ENCODE measurements around the gene EPB41L1.

Gene EPB41L1

DNA sequence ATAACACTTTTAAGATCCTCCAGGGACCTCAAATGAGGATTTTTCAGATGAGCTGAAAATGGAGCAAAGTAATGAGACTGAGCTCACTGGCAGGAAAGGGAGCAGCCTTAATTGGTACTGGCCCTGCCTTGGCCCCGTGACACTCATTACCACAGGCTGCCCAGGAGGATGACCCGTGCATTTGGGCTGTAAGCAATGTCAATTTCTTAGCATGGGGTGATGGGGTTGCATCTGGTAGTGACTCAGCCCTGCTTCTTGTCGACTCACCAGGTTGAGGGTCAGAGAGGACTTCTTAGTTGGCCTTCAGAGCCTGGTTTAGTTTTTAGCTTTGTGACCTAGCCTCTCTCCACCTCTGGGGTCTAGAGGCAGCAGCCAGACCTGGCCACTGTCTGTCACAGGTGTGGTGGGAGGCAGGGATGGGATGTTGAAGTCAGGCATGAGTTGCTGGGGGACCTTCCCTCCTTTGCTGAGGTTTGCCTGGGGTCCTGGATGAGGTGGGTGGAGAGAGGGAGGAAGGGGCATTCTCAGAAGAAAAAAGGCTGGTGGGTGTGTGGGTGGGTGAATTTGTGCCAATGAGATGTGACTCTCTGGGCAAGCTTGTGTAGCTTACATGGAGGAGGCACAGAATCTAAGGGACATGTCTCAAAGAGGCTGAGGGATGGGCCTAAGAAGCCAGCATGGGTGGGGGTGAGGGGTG lies 25.9 kb upstream of the EPB41L1 start:
- H3K9ac ChIP-seq: no peak overlapping the region

GRCh38 chr20:36129160-36129543 lies 25.4 kb upstream of the EPB41L1 start:
- Histone ChIP-seq H3K4me1 (no peaks in the 10 kb centered on the region), H3K79me2 (no peaks in the 10 kb centered on the region), H3K27me3 (ENCODE audit: control insufficient read depth, insufficient read depth, low read length) (no peaks in the 10 kb centered on the region), H3K4me2 (ENCODE audit: low read length) (no peak overlapping the region), H3K9me3 (ENCODE audit: control insufficient read depth, low read length) (no peaks in the 10 kb centered on the region), H3K27ac (no peak overlapping the region), H3K9ac (no peak overlapping the region), H3K36me3 (ENCODE audit: control insufficient read depth, insufficient read depth, low read length) (no peaks in the 10 kb centered on the region), H3K4me3 (ENCODE audit: low read depth, low read length) (no peak overlapping the region), H2AFZ (no peak overlapping the region)
- TF ChIP-seq, protein P1, sequence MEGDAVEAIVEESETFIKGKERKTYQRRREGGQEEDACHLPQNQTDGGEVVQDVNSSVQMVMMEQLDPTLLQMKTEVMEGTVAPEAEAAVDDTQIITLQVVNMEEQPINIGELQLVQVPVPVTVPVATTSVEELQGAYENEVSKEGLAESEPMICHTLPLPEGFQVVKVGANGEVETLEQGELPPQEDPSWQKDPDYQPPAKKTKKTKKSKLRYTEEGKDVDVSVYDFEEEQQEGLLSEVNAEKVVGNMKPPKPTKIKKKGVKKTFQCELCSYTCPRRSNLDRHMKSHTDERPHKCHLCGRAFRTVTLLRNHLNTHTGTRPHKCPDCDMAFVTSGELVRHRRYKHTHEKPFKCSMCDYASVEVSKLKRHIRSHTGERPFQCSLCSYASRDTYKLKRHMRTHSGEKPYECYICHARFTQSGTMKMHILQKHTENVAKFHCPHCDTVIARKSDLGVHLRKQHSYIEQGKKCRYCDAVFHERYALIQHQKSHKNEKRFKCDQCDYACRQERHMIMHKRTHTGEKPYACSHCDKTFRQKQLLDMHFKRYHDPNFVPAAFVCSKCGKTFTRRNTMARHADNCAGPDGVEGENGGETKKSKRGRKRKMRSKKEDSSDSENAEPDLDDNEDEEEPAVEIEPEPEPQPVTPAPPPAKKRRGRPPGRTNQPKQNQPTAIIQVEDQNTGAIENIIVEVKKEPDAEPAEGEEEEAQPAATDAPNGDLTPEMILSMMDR (IDR thresholded peaks at IDR 0.05): no peak

More for the DNA sequence above, 25.9 kb upstream of the EPB41L1 start:
- Histone ChIP-seq H3K79me2 (no peaks in the 10 kb centered on the region), H3K4me1 (no peaks in the 10 kb centered on the region), H3K4me3 (ENCODE audit: low read depth, low read length) (no peak overlapping the region), H3K27me3 (ENCODE audit: control insufficient read depth, insufficient read depth, low read length) (no peaks in the 10 kb centered on the region), H3K9me3 (ENCODE audit: control insufficient read depth, low read length) (no peaks in the 10 kb centered on the region), H3K36me3 (ENCODE audit: control insufficient read depth, insufficient read depth, low read length) (no peaks in the 10 kb centered on the region), H3K27ac (no peak overlapping the region), H3K4me2 (ENCODE audit: low read length) (no peak overlapping the region), H2AFZ (no peak overlapping the region)
- TF ChIP-seq, protein P1 (IDR thresholded peaks at IDR 0.05): no peak

DNA sequence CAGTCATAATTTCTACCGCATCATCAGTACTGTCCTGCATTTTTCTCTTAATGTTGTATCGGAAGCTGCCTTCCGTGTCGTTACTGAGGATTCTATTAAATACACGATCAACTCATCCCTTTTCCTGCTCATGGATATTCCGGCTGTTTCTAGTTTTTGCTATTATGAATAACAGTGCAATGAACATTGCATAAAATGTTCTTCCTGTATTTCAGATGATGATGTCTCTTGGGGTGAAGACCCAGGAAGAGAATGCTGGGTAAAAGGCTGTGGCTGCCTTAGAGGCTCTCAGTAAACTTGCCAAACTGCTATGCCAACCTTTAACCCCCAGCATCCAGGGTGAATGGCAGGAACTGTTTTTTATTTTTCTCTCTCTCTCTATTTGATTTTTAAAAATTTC lies 24.1 kb upstream of the EPB41L1 start:
- no peak overlapping the region for H3K4me2 ChIP-seq (ENCODE audit: low read length)
- H3K9ac ChIP-seq: no peak overlapping the region
- TF ChIP-seq, protein P1 (IDR thresholded peaks at IDR 0.05): no peak

GRCh38 chr20:36132802-36133211 lies 21.7 kb upstream of the EPB41L1 start:
- H3K36me3 ChIP-seq (ENCODE audit: control insufficient read depth, insufficient read depth, low read length): no peaks in the 10 kb centered on the region
- H3K4me3 ChIP-seq (ENCODE audit: low read depth, low read length): no peak overlapping the region
- H3K9ac ChIP-seq: no peak overlapping the region
- H3K4me1 ChIP-seq: no peaks in the 10 kb centered on the region
- TF ChIP-seq, protein P1 (IDR thresholded peaks at IDR 0.05): no peak
- no peaks in the 10 kb centered on the region for H3K79me2 ChIP-seq
- H3K9me3 ChIP-seq (ENCODE audit: control insufficient read depth, low read length): no peaks in the 10 kb centered on the region
- H3K4me2 ChIP-seq (ENCODE audit: low read length): no peak overlapping the region
- no peaks in the 10 kb centered on the region for H3K27me3 ChIP-seq (ENCODE audit: control insufficient read depth, insufficient read depth, low read length)
- no peak overlapping the region for H3K27ac ChIP-seq
- H2AFZ ChIP-seq: no peak overlapping the region

More for the DNA sequence above, 24.1 kb upstream of the EPB41L1 start:
- Histone ChIP-seq H3K4me3 (ENCODE audit: low read depth, low read length) (no peak overlapping the region), H3K79me2 (no peaks in the 10 kb centered on the region), H3K27ac (no peak overlapping the region), H3K9me3 (ENCODE audit: control insufficient read depth, low read length) (no peaks in the 10 kb centered on the region), H3K36me3 (ENCODE audit: control insufficient read depth, insufficient read depth, low read length) (no peaks in the 10 kb centered on the region), H3K27me3 (ENCODE audit: control insufficient read depth, insufficient read depth, low read length) (no peaks in the 10 kb centered on the region), H3K4me1 (no peaks in the 10 kb centered on the region), H2AFZ (no peak overlapping the region)

DNA sequence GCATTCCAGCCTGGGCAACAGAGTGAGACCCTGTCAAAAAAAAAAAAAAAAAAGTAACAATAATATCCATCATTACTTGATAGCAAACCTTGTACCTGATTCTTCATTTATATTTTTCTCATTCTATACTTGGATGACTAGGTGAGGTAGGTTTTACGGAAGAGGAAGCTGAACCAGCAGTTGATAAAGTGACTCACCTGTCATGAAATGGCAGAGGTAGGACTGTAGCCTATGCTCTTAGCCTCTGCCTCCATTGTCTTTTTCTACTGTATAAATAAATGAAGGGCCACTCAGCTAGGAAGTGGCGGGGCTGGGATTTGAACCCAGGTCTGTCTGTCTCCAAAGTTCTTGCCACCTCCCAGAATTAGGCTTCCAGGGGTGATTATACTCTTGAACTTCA lies 20.7 kb upstream of the EPB41L1 start:
- Histone ChIP-seq H3K36me3 (ENCODE audit: control insufficient read depth, insufficient read depth, low read length) (no peaks in the 10 kb centered on the region), H2AFZ (no peak overlapping the region), H3K27ac (no peak overlapping the region), H3K4me2 (ENCODE audit: low read length) (no peak overlapping the region), H3K4me1 (no peaks in the 10 kb centered on the region), H3K27me3 (ENCODE audit: control insufficient read depth, insufficient read depth, low read length) (no peaks in the 10 kb centered on the region), H3K4me3 (ENCODE audit: low read depth, low read length) (no peak overlapping the region), H3K9me3 (ENCODE audit: control insufficient read depth, low read length) (no peaks in the 10 kb centered on the region), H3K9ac (no peak overlapping the region), H3K79me2 (no peaks in the 10 kb centered on the region)
- TF ChIP-seq, protein P1 (IDR thresholded peaks at IDR 0.05): no peak
